Glutamatergic neuron (in vitro differentiated cells): Measurements from ENCODE around the gene BFSP1. TPM values are rescaled to one million over a fixed set of nuclear protein-coding genes. Genes with fewer than 3 reads are reported as not detected.

Experiments
- DNase-seq: peaks from one replicate; pipeline ENCODE4 v3.0.0; 2022
- H3K27ac Mint-ChIP-seq: one replicate; pipeline ENCODE4 v1.8.0; 2020; ENCODE audit warnings: mild to moderate bottlenecking, mixed read lengths, inconsistent platforms; ENCODE audit not compliant: unreplicated experiment
- H3K27me3 Mint-ChIP-seq: one replicate; pipeline ENCODE4 v1.8.0; 2020; ENCODE audit warnings: mild to moderate bottlenecking, moderate library complexity, mixed read lengths, inconsistent platforms; ENCODE audit not compliant: unreplicated experiment
- H3K36me3 Mint-ChIP-seq: one replicate; pipeline ENCODE4 v1.8.0; 2020; ENCODE audit warnings: mild to moderate bottlenecking, mixed read lengths, inconsistent platforms; ENCODE audit not compliant: unreplicated experiment
- H3K4me1 Mint-ChIP-seq: one replicate; pipeline ENCODE4 v1.8.0; 2020; ENCODE audit warnings: mild to moderate bottlenecking, low read depth, mixed read lengths, inconsistent platforms; ENCODE audit not compliant: unreplicated experiment
- H3K4me3 Mint-ChIP-seq: one replicate; pipeline ENCODE4 v1.8.0; 2020; ENCODE audit warnings: mild to moderate bottlenecking, mixed read lengths, inconsistent platforms; ENCODE audit not compliant: unreplicated experiment
- H3K9me3 Mint-ChIP-seq: one replicate; pipeline ENCODE4 v1.8.0; 2020; ENCODE audit warnings: mild to moderate bottlenecking, moderate library complexity, mixed read lengths, inconsistent platforms; ENCODE audit not compliant: unreplicated experiment
- total RNA-seq: library from RNA; stranded (reverse); fragmentation: NEBNext Ultra II Directional; extraction: Animal tissue kit (Norgen Biotek cat#: 25700); gene quantifications from one replicate; pipeline ENCODE4 v1.2.1, GENCODE V29; 2021; ENCODE audit not compliant: unreplicated experiment
- TF ChIP-seq, protein P1 (sequence below): fragments of 200-600 bp; sonication (generic); IDR thresholded peaks from one replicate; pipeline ENCODE4 v1.5.0; 2021; ENCODE audit not compliant: partially characterized antibody, unreplicated experiment

BFSP1 gene
- total RNA-seq, 1 donor from 2014 or later: 0.69 TPM

DNA sequence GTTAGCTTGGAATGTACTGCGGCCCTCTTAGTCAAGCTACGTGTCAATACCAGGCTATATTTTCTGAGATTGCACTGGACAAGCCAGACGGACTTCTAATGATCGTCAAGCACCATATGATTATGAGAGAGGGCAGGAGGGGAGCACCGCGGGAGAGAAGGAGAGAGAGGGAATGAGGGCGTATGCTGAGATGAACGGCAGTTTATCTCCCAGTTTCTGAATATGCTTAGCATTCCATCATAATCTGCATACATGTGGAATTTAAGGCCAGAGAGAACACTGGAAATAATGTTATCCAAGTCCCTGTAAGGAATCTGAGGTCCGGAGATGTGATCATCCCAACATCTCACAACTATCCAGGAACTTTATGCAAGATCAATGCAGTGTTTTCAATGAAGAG lies 60.2 kb downstream of the BFSP1 start:
- no peak overlapping the region for H3K27ac Mint-ChIP-seq
- H3K4me3 Mint-ChIP-seq: no peak overlapping the region
- H3K36me3 Mint-ChIP-seq: peaks cover 4% of the 10 kb centered on the region
- peaks cover 3% of the 10 kb centered on the region for H3K9me3 Mint-ChIP-seq
- H3K4me1 Mint-ChIP-seq: no peaks in the 10 kb centered on the region
- DNase-seq: no peak
- H3K27me3 Mint-ChIP-seq: peaks cover 4% of the 10 kb centered on the region
- TF ChIP-seq, protein P1, sequence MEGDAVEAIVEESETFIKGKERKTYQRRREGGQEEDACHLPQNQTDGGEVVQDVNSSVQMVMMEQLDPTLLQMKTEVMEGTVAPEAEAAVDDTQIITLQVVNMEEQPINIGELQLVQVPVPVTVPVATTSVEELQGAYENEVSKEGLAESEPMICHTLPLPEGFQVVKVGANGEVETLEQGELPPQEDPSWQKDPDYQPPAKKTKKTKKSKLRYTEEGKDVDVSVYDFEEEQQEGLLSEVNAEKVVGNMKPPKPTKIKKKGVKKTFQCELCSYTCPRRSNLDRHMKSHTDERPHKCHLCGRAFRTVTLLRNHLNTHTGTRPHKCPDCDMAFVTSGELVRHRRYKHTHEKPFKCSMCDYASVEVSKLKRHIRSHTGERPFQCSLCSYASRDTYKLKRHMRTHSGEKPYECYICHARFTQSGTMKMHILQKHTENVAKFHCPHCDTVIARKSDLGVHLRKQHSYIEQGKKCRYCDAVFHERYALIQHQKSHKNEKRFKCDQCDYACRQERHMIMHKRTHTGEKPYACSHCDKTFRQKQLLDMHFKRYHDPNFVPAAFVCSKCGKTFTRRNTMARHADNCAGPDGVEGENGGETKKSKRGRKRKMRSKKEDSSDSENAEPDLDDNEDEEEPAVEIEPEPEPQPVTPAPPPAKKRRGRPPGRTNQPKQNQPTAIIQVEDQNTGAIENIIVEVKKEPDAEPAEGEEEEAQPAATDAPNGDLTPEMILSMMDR: no peak

DNA sequence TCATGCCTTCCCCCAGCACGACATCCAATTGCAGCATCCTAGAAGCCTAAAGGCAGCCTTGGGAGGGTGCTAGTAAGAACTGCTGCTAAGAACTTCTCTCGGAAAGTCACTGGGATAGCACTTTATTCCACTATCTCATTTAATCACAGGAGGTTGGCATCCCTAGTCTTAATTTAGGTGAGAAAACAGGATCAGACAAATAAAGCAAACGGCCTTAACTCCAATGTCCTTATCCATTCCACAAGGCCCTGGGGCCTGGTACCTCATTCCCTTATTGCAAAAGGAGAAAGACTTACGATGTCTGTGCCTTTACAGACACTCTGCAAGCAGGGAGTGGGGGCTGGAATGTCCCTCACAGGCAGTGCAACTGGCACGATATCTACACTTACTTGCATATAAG lies 60.7 kb downstream of the BFSP1 start:
- TF ChIP-seq, protein P1: no peak
- no peak overlapping the region for H3K4me3 Mint-ChIP-seq
- no peak overlapping the region for H3K27ac Mint-ChIP-seq
- no peaks in the 10 kb centered on the region for H3K4me1 Mint-ChIP-seq
- H3K27me3 Mint-ChIP-seq: peaks cover 4% of the 10 kb centered on the region
- no peak for DNase-seq
- peaks cover 3% of the 10 kb centered on the region for H3K9me3 Mint-ChIP-seq
- peaks cover 4% of the 10 kb centered on the region for H3K36me3 Mint-ChIP-seq

DNA sequence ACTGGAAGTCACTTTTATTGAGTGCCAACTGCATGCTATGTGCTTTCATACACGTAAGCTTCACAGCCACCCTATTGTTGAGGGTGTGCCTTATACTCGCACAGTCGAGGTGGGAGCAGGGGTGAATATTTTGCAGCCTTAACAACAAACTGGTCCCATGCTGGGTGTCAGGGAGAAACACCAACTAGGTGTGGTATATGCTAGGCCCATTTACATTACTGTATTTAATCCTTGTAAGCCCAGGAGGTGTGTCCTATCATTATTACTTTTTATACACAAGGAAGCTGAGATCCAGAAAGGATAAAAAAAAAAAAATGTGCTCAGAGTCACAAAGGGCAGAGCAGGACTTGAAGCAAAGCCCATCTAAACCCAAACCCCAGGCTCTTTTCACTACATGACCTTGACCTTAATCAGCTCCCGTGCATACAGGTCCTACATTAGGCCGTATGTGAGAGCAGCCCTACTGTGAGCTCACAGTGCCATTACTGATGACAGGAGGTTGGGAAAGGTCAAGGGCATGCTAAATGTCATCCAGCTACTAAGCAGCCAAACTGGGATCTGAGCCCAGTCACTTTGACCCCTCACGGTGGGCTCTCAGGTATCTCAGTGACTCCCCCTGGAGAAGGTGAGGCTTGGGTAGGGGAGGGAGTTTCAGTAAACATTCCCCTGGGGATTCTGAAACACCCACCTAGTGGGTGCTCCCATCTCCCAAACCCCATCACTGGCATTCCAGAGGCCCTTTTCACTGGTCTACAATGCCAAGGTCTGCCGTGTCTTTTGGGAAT lies 61.7 kb downstream of the BFSP1 start:
- Mint-ChIP-seq H3K36me3 (peaks cover 5% of the 10 kb centered on the region), H3K27me3 (peaks cover 3% of the 10 kb centered on the region), H3K27ac (no peak overlapping the region), H3K9me3 (peaks cover 3% of the 10 kb centered on the region), H3K4me3 (no peak overlapping the region), H3K4me1 (no peaks in the 10 kb centered on the region)
- no peak for DNase-seq
- TF ChIP-seq, protein P1: no peak

DNA sequence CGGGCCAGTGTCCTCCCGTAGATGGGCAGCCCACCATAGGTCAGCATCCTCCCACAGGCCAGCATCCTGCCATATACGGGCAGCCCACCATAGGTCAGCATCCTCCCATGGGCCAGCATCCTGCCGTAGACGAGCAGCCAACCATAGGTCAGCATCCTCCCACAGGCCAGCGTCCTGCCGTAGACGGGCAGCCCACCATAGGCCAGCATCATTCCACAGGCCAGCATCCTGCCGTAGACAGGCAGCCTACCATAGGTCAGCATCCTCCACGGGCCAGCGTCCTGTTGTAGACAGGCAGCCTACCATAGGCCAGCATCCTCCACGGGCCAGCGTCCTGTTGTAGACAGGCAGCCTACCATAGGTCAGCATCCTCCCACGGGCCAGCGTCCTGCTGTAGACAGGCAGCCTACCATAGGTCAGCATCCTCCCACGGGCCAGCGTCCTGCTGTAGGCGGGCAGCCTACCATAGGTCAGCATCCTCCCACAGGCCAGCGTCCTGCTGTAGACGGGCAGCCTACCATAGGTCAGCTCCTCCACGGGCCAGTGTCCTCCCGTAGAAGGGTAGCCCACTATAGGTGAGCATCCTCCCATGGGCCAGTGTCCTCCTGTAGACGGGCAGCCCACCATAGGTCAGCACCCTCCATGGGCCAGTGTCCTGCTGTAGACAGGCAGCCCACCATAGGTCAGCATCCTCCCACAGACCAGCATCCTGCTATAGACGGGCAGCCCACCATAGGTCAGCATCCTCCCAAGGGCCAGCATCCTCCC lies 62.9 kb downstream of the BFSP1 start:
- no peak overlapping the region for H3K4me3 Mint-ChIP-seq
- no peak overlapping the region for H3K27ac Mint-ChIP-seq
- H3K36me3 Mint-ChIP-seq: peaks cover 11% of the 10 kb centered on the region
- H3K4me1 Mint-ChIP-seq: no peaks in the 10 kb centered on the region
- no peak for DNase-seq
- TF ChIP-seq, protein P1: no peak
- peaks cover 2% of the 10 kb centered on the region for H3K27me3 Mint-ChIP-seq
- peaks cover 5% of the 10 kb centered on the region for H3K9me3 Mint-ChIP-seq
